HG03354 (cell line): Measurements from ENCODE around the gene ZNF638.

Source experiments
- ATAC-seq: cut with Tn5 transposase; IDR thresholded peaks from one replicate; pipeline ENCODE4 v1.9.1; 2021; ENCODE audit warnings: mild to moderate bottlenecking; ENCODE audit not compliant: unreplicated experiment, poor library complexity, severe bottlenecking

Gene ZNF638

GRCh38 chr2:71333619-71334018 lies 2.0 kb downstream of the ZNF638 start:
- ATAC-seq = no peak

- no peak for ATAC-seq
Measured at GRCh38 chr2:71336384-71336783, 4.8 kb downstream of the ZNF638 start.

GRCh38 chr2:71336802-71337201 lies 5.2 kb downstream of the ZNF638 start:
- no peak for ATAC-seq

DNA sequence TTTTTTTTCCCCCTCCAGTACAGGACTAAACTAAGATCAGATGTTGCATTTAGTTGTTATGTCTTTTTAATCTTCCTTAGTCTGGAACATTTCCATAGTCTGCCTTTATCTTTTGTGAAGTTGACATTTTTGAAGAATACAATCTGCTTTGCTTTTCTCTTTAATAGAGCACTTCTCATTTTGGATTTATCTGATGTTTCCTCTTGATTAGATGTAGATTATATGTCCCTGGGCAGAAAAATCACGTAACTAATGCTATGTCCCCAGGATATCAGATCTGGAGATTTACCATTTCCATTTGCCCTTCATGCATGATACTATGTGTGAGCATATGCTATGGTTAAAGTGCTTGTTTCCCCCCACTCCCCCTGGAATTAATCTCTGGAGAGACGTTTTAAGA lies 6.2 kb downstream of the ZNF638 start:
- ATAC-seq = no peak

DNA sequence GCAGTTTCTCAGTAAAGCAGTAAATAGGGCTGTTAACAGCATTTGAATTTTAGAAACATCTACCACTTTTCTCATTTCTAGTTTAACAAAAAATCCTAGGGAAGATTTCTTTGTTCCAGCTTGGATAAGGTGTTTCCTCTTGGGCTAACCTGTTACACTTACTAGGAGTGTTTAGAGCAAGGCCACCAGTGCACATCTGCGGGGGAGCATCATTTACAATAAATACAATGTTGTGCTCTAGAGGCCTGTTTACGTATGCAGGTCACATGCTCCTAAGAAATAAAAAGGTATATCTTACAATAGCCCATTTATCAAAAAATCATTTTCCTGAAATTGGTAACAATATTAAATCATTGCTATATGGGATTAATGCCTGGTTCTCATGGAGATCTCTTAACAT lies 8.1 kb downstream of the ZNF638 start:
- no peak for ATAC-seq

- ATAC-seq = no peak
Measured at GRCh38 chr2:71340176-71340575, 8.6 kb downstream of the ZNF638 start.

DNA sequence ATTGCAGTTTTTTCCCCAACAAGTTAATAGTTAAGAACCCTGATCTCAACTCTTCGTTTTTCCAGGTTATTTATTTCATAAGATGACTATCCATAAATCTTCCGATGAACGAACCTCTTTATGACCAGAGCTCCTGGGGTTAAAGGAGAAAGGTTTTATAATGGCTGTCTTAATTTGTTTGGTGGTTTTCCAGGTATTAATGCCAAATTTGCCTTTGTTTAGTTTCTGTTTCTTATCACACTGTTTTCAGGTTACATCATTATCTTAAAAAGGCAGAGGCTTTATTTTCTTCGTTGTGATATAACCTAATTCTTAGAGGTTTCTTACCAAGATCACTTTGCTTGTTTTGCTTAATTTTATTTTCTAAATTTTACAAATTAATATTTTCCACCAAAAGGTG lies 10.1 kb downstream of the ZNF638 start:
- ATAC-seq = no peak

GRCh38 chr2:71346065-71346464 lies 14.5 kb downstream of the ZNF638 start:
- no peak for ATAC-seq

DNA sequence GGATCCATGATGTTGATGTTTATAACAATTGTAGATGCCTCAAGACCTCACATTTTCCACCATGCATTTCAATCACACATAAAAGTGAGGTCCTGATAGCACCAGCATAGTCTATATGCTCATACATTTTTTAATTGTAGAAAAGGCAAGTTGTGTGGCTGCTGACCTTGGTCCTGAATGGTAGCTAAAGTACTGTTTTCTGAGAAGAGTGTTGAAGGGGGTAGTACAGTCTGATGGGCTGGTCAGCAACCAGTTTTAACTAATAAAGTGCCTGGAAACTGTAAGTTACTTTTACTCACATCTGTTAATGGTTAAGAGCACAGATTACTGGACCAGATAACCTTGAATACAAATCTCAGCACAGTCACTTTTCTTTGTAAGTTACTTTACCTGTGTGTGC lies 15.9 kb downstream of the ZNF638 start:
- ATAC-seq = no peak

DNA sequence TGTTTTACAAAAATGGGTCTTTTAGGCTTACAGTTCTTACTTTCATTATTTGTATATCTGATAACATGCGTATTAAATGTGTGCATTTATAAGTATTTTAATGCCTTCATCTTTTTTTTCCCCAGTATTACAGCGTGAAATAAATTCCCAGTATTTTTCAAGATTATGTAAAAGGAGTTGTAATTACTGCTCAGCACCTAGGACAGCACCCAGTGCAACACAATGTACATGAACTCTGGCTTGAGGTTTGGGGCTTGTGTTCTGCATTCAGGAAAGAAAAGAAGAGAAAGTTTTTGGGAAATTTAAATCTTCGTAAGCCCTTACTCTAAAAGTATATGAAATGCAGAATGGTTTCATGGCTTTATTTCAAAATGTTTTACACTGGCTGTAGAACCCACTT lies 16.7 kb downstream of the ZNF638 start:
- no peak for ATAC-seq

GRCh38 chr2:71353248-71353647 lies 21.7 kb downstream of the ZNF638 start:
- no peak for ATAC-seq

DNA sequence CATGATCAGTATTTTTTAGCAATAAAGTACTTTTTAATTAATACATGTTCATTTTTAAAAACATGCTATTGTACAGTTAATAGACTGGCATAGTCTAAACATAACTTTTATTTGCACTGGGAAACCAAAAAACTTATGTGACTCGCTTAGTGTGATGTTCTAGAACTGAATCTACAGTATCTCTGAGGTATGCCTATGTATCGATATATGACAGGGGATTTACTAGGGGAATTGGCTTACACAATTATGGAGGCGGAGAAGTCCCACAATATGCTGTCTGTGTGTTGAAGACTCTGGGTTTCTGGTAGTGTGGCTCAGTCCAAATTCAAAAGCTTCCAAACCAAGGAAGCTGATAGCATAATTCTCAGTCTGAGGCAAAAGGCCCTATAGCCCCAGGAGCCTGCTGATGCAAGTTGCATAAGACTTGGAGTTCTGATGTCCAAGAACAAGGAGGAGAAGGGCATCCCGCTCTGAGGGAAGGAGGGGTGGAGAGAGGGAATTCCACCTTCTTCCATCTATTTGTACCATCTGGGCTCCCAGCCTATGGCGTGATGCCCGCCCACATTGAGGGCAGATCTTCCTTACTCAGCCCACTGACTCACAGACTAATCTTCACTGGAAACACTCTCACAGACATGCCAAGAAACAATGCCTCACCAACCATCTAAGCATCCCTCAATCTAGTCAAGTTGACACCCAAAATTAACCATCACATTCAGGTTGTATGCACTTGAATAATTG lies 27.5 kb downstream of the ZNF638 start:
- ATAC-seq = no peak

DNA sequence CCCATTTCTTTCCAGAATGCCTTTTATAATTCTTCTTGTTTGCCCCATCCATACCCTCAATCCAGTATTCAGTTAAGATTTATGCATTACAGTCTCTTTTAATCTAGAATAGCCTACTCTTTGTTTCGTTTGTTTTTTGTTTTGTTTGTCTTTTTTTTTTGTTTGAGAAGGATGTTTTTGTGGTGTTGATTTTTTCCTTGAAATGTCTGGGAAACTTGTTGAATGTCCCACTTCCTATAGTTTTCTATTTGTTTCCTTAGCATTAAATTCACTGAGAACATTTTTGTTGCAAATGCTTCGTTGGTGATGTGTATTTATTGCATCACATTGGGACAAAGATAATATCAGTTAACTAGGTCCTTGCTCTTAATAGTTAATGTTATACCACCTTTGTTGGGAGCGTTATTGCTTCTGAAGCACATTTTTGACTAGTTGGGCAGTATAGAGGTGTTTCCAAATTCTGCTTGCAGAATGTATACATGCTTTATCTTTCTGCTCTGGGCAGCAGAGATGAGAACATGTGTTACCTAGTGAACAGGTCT lies 28.9 kb downstream of the ZNF638 start:
- ATAC-seq = no peak

GRCh38 chr2:71361631-71362030 lies 30.0 kb downstream of the ZNF638 start:
- ATAC-seq = no peak

GRCh38 chr2:71362447-71362846 lies 30.9 kb downstream of the ZNF638 start:
- ATAC-seq = no peak

DNA sequence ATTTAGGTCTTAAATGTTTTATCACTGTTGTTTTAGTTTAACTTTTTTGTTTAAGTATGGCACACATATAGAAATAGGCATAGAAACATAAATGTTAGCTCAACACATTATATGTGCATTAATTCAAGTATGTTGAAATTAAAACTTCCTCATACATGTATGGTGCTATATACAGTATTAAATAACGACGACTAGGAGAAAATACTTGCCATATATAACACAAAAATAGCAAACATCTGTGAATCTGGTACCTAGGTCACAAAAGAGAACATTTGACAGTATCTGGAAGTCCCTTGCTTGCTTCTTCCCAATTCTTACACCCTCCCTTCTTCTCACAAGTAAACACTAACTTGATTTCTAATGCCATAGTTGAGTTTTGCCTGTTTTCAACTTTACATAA lies 38.4 kb downstream of the ZNF638 start:
- ATAC-seq = no peak

GRCh38 chr2:71372042-71372441 lies 40.5 kb downstream of the ZNF638 start:
- no peak for ATAC-seq

DNA sequence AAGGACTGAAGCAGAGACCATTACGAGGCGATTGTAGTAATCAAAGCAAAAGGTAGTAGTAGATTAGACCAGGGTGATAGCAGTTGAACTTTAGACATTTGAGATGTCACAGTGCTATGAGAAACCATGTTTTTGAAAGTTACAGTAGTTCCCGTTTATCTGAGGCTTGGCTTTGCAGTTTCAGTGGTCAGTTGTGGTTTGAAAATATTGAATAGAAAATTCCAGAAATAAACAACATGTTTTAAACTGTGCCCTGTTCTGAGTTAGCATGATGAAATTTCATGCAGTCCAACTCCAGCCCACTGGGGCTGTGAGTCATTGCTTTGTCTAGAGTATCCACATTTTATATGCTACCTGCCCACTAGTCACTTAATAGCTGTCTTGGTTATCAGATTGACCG lies 47.5 kb downstream of the ZNF638 start:
- no peak for ATAC-seq

GRCh38 chr2:71380665-71381064 lies 49.1 kb downstream of the ZNF638 start:
- no peak for ATAC-seq

- ATAC-seq = no peak
Measured at GRCh38 chr2:71385012-71385411, 53.4 kb downstream of the ZNF638 start.

DNA sequence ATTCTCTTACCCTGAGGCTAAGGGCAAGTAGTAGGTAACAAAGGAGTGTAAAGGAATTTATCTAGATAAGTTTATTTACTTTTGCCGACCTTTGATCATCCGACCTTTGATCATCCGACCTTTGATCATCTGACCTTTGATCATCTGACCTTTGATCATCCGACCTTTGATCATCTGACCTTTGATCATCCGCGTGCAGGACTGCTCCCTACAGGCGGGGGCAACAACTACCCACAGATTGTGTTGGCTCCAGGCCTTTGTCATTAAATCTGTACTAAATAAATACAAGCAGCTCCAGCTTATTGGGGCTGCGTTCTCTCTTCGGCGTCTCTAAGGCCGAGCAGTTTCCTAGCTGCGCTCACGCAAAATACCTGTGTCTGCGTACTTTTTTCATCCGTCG lies 56.6 kb downstream of the ZNF638 start:
- no peak for ATAC-seq
